CD14-positive monocyte (primary cell): Measurements from ENCODE around the gene SIMC1. TPM values are rescaled to one million over a fixed set of nuclear protein-coding genes. Genes with fewer than 3 reads are reported as not detected.

Experiments used
- DNase-seq, 3 donors: peaks; one replicate each; pipeline ENCODE4 v3.0.0-alpha.2; 2011 to 2022
- H2AFZ ChIP-seq: 2 replicates; pipeline ENCODE4 v1.6.0; 2012; ENCODE audit warnings: mild to moderate bottlenecking, low read depth, low read length, inconsistent platforms; ENCODE audit not compliant: insufficient read depth, poor library complexity, severe bottlenecking
- H3K27ac ChIP-seq, 2 donors: 1 replicate in 1 of 2; 2 replicates in 1 of 2; pipeline ENCODE4 v1.5.1; 2012 to 2013; ENCODE audit warnings: low read length in 2 of 2, control low read depth in 1 of 2, inconsistent platforms in 1 of 2, low read depth in 1 of 2, mild to moderate bottlenecking in 1 of 2
- H3K27me3 ChIP-seq, 2 donors: one replicate each; pipeline versions ENCODE4 v1.6.0 to v1.6.1; 2011 to 2013; ENCODE audit warnings: low read length in 2 of 2; ENCODE audit not compliant: control insufficient read depth in 2 of 2, insufficient read depth in 2 of 2
- H3K36me3 ChIP-seq, 2 donors: replicated peaks in 1 of 2; 1 replicate in 1 of 2; 2 replicates in 1 of 2; pipeline versions ENCODE4 v1.5.1 to v1.6.1; 2012 to 2013; ENCODE audit warnings: low read length in 2 of 2, control low read depth in 1 of 2, inconsistent platforms in 1 of 2, mild to moderate bottlenecking in 1 of 2; ENCODE audit not compliant: insufficient read depth in 2 of 2, control insufficient read depth in 1 of 2
- H3K4me1 ChIP-seq, 2 donors: 1 replicate in 1 of 2; 2 replicates in 1 of 2; pipeline versions ENCODE4 v1.5.1 to v1.6.1; 2012 to 2013; ENCODE audit warnings: low read length in 2 of 2, control low read depth in 1 of 2, inconsistent platforms in 1 of 2, mild to moderate bottlenecking in 1 of 2, moderate library complexity in 1 of 2; ENCODE audit not compliant: insufficient read depth in 2 of 2, control insufficient read depth in 1 of 2
- H3K4me2 ChIP-seq: replicated peaks from 2 replicates; pipeline ENCODE3; 2012; ENCODE audit warnings: low read length, moderate library complexity, mild to moderate bottlenecking; ENCODE audit not compliant: poor library complexity, severe bottlenecking; ENCODE audit errors: extremely low read depth
- H3K4me3 ChIP-seq, 3 experiments: fragments of 200-600 bp in 1 of 3; sonication (generic) in 1 of 3; replicated peaks in 1 of 3; 1 replicate in 2 of 3; 2 replicates in 1 of 3; pipeline ENCODE4 v1.5.1; 2011 to 2013; ENCODE audit warnings: low read length in 3 of 3, mild to moderate bottlenecking in 3 of 3, control low read depth in 2 of 3, low read depth in 2 of 3, inconsistent platforms in 1 of 3, moderate library complexity in 1 of 3
- H3K79me2 ChIP-seq: 2 replicates; pipeline ENCODE4 v1.6.0; 2012; ENCODE audit warnings: mild to moderate bottlenecking, control low read depth, inconsistent platforms, low read length, moderate library complexity; ENCODE audit not compliant: insufficient read depth
- H3K9ac ChIP-seq: 2 replicates; pipeline ENCODE4 v1.6.0; 2017; ENCODE audit warnings: low read length, mild to moderate bottlenecking; ENCODE audit not compliant: insufficient read depth, poor library complexity, severe bottlenecking
- H3K9me3 ChIP-seq, 2 donors: replicated peaks in 1 of 2; 1 replicate in 1 of 2; 2 replicates in 1 of 2; pipeline versions ENCODE4 v1.5.1 to v1.6.1; 2012 to 2013; ENCODE audit warnings: low read length in 2 of 2, control low read depth in 1 of 2; ENCODE audit not compliant: control insufficient read depth in 1 of 2, insufficient read depth in 1 of 2
- H4K20me1 ChIP-seq: 2 replicates; pipeline ENCODE4 v1.6.0; 2012; ENCODE audit warnings: mild to moderate bottlenecking, low read length, control low read depth, moderate library complexity; ENCODE audit not compliant: insufficient read depth
- H3K27ac Mint-ChIP-seq, 7 donors: one replicate each; pipeline ENCODE4 v1.8.0; 2020; ENCODE audit warnings: mild to moderate bottlenecking in 7 of 7, mixed read lengths in 7 of 7, moderate library complexity in 6 of 7, inconsistent platforms in 2 of 7
- H3K27me3 Mint-ChIP-seq, 3 donors: one replicate each; pipeline ENCODE4 v1.8.0; 2021 to 2022; ENCODE audit warnings: low read depth in 3 of 3, mild to moderate bottlenecking in 3 of 3, mixed read lengths in 3 of 3, moderate library complexity in 3 of 3, inconsistent platforms in 1 of 3
- H3K36me3 Mint-ChIP-seq, 2 donors: one replicate each; pipeline ENCODE4 v1.8.0; 2020; ENCODE audit warnings: mixed read lengths in 2 of 2, inconsistent platforms in 1 of 2, mild to moderate bottlenecking in 1 of 2
- H3K4me1 Mint-ChIP-seq: one replicate; pipeline ENCODE4 v1.8.0; 2020; ENCODE audit warnings: mild to moderate bottlenecking, mixed read lengths
- H3K4me3 Mint-ChIP-seq, 2 donors: one replicate each; pipeline ENCODE4 v1.8.0; 2020; ENCODE audit warnings: mild to moderate bottlenecking in 2 of 2, mixed read lengths in 2 of 2, moderate library complexity in 1 of 2
- H3K9me3 Mint-ChIP-seq, 7 donors: one replicate each; pipeline ENCODE4 v1.8.0; 2020 to 2022; ENCODE audit warnings: mixed read lengths in 7 of 7, mild to moderate bottlenecking in 6 of 7, moderate library complexity in 6 of 7, inconsistent platforms in 2 of 7
- WGBS: methylation state at CpG from one replicate; pipeline ENCODE4 v1.1.5; 2013; ENCODE audit warnings: missing lambda C conversion rate; ENCODE audit not compliant: insufficient coverage; 5-methylcytosine and 5-hydroxymethylcytosine counted together
- intact Hi-C, 2 donors: fragments of 100-400 bp; cut with micrococcal nuclease; formaldehyde crosslinking; loops; one replicate each; pipeline versions ENCODE4 v1.15.0 to v1.15.1; 2023
- polyA plus RNA-seq, 3 donors: library from polyadenylated mRNA; depleted of rRNA in 1 of 3; unstranded in 2 of 3; stranded (reverse) in 1 of 3; fragments of 300-500 nt in 2 of 3; fragments of >200 nt in 1 of 3; fragmentation: Illumina TruSeq in 2 of 3; gene quantifications; 1 replicate in 2 of 3; 2 replicates in 1 of 3; pipeline ENCODE4 v1.2.3, GENCODE V29; 2012 to 2021
- TF ChIP-seq, protein P1 (sequence below): fragments of 200-600 bp; IDR thresholded peaks from one replicate; pipeline ENCODE4 v1.8.0; 2022; ENCODE audit warnings: antibody characterized with exemption, mild to moderate bottlenecking

SIMC1 gene
- polyA plus RNA-seq, 3 donors, result 2.3 to 8.4 (median 3.7) TPM

DNA sequence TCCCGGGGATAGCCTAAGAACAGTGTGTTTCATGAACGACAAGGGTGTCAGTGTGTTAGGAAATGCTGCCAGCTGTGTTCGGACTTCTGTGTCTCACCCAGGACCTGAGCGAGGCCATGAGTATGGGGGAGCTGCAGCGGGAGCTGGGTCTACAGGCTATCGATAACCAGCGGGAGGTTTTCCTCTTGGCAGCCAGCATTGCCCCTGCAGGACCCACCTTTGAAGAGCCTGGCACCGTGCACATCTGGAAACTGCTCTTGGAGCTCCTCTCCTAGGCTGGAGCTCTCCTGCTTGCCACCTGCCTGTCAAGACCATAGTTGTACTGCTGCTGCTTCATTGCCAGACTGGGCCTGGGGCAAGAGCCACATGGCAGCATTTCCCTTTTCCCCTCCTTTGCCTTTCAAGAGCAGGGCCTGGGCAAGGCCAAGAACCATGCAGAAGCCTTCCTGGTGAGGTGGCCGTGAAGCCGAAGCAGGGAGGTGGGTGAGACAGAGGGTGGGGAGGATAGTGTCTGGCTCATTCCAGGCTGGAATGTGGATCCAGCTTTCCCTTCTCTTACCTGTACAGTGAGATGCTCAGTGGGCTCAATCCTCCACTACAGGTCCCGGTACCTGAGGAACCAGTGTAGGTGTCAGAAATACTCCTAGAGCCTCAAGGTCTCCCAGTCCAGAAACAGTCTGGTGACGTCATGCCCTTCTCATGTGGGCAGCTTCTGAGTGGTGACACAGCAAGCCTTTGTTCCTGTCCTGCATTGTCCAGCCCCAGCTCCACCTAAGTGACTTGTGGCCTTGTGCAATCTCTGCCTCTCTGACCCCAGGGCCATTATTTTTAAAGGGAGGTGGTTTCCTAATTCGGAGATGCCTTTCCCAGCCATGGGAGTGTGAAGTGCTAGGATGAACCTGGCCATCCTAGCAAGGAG is 133.7 kb downstream of the SIMC1 start:
- Histone ChIP-seq H3K4me2 (no peak overlapping the region), H3K79me2 (no peaks in the 10 kb centered on the region), H3K9me3 (no peaks in the 10 kb centered on the region), H3K27me3 (peaks cover 3 to 13% of the 10 kb centered on the region in 2 donors), H3K27ac (peak overlapping the region in 1 of 2 donors; percentile 35), H3K9ac (peak overlapping the region; percentile 2), H3K4me3 (no peak overlapping the region), H2AFZ (peak overlapping the region; percentile 33), H3K36me3 (no peaks in the 10 kb centered on the region), H3K4me1 (peaks cover 13 to 21% of the 10 kb centered on the region in 2 donors), H4K20me1 (no peaks in the 10 kb centered on the region)
- intact Hi-C loops, result no loop called here
- Mint-ChIP-seq H3K4me3 (no peak overlapping the region), H3K27ac (peak overlapping the region in 6 of 7 donors; percentile 57 to 88 (median 82)), H3K27me3 (peaks cover 10 to 15% (median 12%) of the 10 kb centered on the region in 3 donors), H3K9me3 (peaks cover 0 to 5% (median 0%) of the 10 kb centered on the region in 7 donors), H3K4me1 (peaks cover 14% of the 10 kb centered on the region), H3K36me3 (no peaks in the 10 kb centered on the region)
- peak; percentile 63 to 85 (median 64) for DNase-seq
- WGBS, result 92% methylated on average over 10 of the region's 13 CpGs
- TF ChIP-seq, protein P1, sequence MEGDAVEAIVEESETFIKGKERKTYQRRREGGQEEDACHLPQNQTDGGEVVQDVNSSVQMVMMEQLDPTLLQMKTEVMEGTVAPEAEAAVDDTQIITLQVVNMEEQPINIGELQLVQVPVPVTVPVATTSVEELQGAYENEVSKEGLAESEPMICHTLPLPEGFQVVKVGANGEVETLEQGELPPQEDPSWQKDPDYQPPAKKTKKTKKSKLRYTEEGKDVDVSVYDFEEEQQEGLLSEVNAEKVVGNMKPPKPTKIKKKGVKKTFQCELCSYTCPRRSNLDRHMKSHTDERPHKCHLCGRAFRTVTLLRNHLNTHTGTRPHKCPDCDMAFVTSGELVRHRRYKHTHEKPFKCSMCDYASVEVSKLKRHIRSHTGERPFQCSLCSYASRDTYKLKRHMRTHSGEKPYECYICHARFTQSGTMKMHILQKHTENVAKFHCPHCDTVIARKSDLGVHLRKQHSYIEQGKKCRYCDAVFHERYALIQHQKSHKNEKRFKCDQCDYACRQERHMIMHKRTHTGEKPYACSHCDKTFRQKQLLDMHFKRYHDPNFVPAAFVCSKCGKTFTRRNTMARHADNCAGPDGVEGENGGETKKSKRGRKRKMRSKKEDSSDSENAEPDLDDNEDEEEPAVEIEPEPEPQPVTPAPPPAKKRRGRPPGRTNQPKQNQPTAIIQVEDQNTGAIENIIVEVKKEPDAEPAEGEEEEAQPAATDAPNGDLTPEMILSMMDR, result no peak

DNA sequence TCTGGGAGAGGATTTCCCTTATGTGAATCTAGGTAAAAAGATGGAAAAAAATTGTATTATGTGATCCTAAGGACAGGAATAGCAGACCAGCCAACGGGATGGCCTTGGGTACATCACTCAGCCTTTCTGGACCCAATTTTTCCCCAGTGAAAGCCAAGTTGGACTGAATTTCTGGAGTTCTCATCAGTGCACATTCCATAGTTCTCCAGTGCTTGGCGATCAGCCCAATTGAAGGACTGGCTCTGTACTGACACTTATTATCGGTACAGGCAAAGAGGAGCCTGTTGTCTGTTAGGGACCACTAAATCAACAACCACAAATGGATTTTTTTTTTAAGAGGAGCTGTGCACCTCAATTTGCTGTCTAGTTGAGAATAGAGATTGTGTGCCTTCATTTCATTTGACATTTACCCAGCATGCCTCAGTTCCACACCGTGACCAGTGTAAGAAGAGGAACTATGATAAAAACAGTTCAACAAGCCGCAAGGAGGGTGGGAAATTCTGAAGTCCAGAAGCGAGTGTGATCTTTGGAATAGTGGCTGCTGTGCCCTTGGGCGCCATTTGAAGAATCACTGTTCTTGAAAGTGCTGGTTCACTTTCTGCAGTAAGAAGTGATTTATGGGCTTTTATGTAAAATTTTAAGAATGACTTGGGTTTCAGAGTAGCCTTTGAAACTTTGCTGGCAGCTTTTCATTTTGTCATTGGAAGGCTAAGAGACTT is 135.0 kb downstream of the SIMC1 start:
- Histone ChIP-seq H3K36me3 (no peaks in the 10 kb centered on the region), H3K9me3 (no peaks in the 10 kb centered on the region), H3K27ac (no peak overlapping the region), H3K27me3 (peaks cover 0 to under 1% of the 10 kb centered on the region in 2 donors), H3K4me3 (no peak overlapping the region), H3K79me2 (no peaks in the 10 kb centered on the region), H3K4me1 (peaks cover 13 to 21% of the 10 kb centered on the region in 2 donors), H4K20me1 (no peaks in the 10 kb centered on the region), H2AFZ (no peak overlapping the region), H3K4me2 (peak overlapping the region; percentile 8), H3K9ac (no peak overlapping the region)
- Mint-ChIP-seq H3K4me1 (peaks cover 14% of the 10 kb centered on the region), H3K36me3 (no peaks in the 10 kb centered on the region), H3K27me3 (peaks cover 1 to 2% (median 2%) of the 10 kb centered on the region in 3 donors), H3K4me3 (peak overlapping the region in 1 of 2 donors; percentile 30), H3K9me3 (no peaks in the 10 kb centered on the region), H3K27ac (peak overlapping the region in 2 of 7 donors; percentile 12 to 46)
- TF ChIP-seq, protein P1, result no peak
- intact Hi-C loops, result no loop called here
- 60% methylated on average over 4 of the region's 7 CpGs for WGBS
- DNase-seq, result peak in 1 of 3 donors; percentile 18
